Measurements from ENCODE around the gene SIN3B. TPM values are rescaled to one million over a fixed set of nuclear protein-coding genes. Genes with fewer than 3 reads are reported as not detected.
A peak's percentile ranks its signal among the peaks of the same experiment; 100 is the strongest.

Gene SIN3B
- total and polyA plus RNA-seq, 9 of the 15 experiments (the other 6 are each of a cell fraction or from before 2014, with no cell fraction given) = 0.51 to 34.2 (median 14.3) TPM

DNA sequence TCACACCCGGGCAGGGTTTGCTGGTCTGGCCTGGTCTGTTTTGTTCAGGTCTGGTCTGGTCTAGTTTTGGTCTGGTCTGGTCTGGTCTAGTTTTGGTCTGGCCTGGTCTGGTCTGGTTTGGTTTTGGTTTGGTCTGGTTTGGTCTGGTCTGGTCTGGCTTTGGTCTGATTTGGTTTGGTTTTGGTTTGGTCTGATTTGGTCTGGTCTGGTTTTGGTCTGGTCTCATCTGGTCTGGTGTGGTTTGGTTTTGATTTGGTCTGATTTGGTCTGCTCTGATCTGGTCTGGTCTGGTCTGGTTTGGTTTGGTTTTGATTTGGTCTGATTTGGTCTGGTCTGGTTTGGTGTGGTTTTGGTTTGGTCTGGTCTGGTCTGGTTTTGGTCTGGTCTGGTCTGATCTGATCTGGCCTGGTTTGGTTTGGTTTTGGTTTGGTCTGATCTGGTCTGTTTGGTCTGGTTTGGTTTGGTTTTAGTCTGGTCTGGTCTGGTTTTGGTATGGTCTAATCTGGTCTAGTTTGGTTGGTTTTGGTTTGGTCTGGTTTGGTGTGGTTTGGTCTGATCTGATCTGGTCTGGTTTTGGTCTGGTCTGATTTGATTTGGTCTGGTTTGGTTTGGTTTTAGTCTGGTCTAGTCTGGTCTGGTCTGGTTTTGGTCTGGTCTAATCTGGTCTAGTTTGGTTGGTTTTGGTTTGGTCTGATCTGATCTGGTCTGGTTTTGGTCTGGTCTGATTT, 45.2 kb downstream of the SIN3B start (continued):
- TF ChIP-seq, protein P1, sequence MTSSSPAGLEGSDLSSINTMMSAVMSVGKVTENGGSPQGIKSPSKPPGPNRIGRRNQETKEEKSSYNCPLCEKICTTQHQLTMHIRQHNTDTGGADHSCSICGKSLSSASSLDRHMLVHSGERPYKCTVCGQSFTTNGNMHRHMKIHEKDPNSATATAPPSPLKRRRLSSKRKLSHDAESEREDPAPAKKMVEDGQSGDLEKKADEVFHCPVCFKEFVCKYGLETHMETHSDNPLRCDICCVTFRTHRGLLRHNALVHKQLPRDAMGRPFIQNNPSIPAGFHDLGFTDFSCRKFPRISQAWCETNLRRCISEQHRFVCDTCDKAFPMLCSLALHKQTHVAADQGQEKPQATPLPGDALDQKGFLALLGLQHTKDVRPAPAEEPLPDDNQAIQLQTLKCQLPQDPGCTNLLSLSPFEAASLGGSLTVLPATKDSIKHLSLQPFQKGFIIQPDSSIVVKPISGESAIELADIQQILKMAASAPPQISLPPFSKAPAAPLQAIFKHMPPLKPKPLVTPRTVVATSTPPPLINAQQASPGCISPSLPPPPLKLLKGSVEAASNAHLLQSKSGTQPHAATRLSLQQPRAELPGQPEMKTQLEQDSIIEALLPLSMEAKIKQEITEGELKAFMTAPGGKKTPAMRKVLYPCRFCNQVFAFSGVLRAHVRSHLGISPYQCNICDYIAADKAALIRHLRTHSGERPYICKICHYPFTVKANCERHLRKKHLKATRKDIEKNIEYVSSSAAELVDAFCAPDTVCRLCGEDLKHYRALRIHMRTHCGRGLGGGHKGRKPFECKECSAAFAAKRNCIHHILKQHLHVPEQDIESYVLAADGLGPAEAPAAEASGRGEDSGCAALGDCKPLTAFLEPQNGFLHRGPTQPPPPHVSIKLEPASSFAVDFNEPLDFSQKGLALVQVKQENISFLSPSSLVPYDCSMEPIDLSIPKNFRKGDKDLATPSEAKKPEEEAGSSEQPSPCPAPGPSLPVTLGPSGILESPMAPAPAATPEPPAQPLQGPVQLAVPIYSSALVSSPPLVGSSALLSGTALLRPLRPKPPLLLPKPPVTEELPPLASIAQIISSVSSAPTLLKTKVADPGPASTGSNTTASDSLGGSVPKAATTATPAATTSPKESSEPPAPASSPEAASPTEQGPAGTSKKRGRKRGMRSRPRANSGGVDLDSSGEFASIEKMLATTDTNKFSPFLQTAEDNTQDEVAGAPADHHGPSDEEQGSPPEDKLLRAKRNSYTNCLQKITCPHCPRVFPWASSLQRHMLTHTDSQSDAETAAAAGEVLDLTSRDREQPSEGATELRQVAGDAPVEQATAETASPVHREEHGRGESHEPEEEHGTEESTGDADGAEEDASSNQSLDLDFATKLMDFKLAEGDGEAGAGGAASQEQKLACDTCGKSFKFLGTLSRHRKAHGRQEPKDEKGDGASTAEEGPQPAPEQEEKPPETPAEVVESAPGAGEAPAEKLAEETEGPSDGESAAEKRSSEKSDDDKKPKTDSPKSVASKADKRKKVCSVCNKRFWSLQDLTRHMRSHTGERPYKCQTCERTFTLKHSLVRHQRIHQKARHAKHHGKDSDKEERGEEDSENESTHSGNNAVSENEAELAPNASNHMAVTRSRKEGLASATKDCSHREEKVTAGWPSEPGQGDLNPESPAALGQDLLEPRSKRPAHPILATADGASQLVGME (CRISPR knock-in tag; IDR thresholded peaks at IDR 0.05) = no peak
- TF ChIP-seq HNRNPLL (IDR thresholded peaks at IDR 0.05; ENCODE audit: low read depth, low read length, poor library complexity, severe bottlenecking) = no peak
- TF ChIP-seq, protein P2, sequence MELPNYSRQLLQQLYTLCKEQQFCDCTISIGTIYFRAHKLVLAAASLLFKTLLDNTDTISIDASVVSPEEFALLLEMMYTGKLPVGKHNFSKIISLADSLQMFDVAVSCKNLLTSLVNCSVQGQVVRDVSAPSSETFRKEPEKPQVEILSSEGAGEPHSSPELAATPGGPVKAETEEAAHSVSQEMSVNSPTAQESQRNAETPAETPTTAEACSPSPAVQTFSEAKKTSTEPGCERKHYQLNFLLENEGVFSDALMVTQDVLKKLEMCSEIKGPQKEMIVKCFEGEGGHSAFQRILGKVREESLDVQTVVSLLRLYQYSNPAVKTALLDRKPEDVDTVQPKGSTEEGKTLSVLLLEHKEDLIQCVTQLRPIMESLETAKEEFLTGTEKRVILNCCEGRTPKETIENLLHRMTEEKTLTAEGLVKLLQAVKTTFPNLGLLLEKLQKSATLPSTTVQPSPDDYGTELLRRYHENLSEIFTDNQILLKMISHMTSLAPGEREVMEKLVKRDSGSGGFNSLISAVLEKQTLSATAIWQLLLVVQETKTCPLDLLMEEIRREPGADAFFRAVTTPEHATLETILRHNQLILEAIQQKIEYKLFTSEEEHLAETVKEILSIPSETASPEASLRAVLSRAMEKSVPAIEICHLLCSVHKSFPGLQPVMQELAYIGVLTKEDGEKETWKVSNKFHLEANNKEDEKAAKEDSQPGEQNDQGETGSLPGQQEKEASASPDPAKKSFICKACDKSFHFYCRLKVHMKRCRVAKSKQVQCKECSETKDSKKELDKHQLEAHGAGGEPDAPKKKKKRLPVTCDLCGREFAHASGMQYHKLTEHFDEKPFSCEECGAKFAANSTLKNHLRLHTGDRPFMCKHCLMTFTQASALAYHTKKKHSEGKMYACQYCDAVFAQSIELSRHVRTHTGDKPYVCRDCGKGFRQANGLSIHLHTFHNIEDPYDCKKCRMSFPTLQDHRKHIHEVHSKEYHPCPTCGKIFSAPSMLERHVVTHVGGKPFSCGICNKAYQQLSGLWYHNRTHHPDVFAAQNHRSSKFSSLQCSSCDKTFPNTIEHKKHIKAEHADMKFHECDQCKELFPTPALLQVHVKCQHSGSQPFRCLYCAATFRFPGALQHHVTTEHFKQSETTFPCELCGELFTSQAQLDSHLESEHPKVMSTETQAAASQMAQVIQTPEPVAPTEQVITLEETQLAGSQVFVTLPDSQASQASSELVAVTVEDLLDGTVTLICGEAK (IDR thresholded peaks at IDR 0.05) = no peak
- TF ChIP-seq, protein P2 (CRISPR knock-in tag; IDR thresholded peaks at IDR 0.05) = no peak
- TF ChIP-seq GABPB2 (CRISPR knock-in tag; conservative IDR thresholded peaks at IDR 0.05) = no peak
- peak; percentile 10; the same call in 1 of the 2 replicates for TF ChIP-seq NR2C1 (IDR thresholded peaks at IDR 0.05)
- TF ChIP-seq NR2C1 (tag; IDR thresholded peaks at IDR 0.05) = no peak
- TF ChIP-seq ZSCAN32 (CRISPR knock-in tag; IDR thresholded peaks at IDR 0.05) = no peak
- TF ChIP-seq EHMT2 (IDR thresholded peaks at IDR 0.05) = 0 out of 2 replicates have a peak, but pooled peaks have one; percentile 22
- no peak for TF ChIP-seq XRCC4 (IDR thresholded peaks at IDR 0.05; ENCODE audit: extremely low read depth, insufficient read depth, insufficient read length)
- no peak for TF ChIP-seq NR3C1 (CRISPR knock-in tag; IDR thresholded peaks at IDR 0.05)
- TF ChIP-seq RHOXF2B (CRISPR knock-in tag; conservative IDR thresholded peaks at IDR 0.05) = no peak
- no peak for TF ChIP-seq SPI1 (IDR thresholded peaks at IDR 0.05; ENCODE audit: borderline replicate concordance, low read depth, low read length)
